WTC11 (cell line): Measurements from ENCODE around the gene RALY. TPM values are rescaled to one million over a fixed set of nuclear protein-coding genes. Genes with fewer than 3 reads are reported as not detected.
A peak's percentile ranks its signal among the peaks of the same experiment; 100 is the strongest.

Experiments
- ATAC-seq: fragments of 200-7000 bp; cut with Tn5 transposase; 2 replicates; pipeline ENCODE4 v1.10.0; 2021; ENCODE audit warnings: mild to moderate bottlenecking, moderate library complexity
- CTCF ChIA-PET: fragments of 300-600 bp; sonication (Branson Sonifier 250); formaldehyde crosslinking; loops from one replicate; lab custom pipeline; 2021; ENCODE audit warnings: antibody characterized with exemption; lab: Charles Lee
- POLR2A ChIA-PET: fragments of 350-600 bp; sonication (Branson Sonifier 250); formaldehyde crosslinking; loops from one replicate; lab custom pipeline; 2021; ENCODE audit warnings: antibody characterized with exemption; lab: Charles Lee
- DNase-seq: peaks from one replicate; pipeline ENCODE4 v3.0.0; 2021; ENCODE audit warnings: low spot score
- H3K27ac Mint-ChIP-seq: 2 replicates; pipeline ENCODE4 v1.8.0; 2021; ENCODE audit warnings: mixed read lengths
- H3K27me3 Mint-ChIP-seq: 2 replicates; pipeline ENCODE4 v1.8.0; 2021; ENCODE audit warnings: low read depth, mild to moderate bottlenecking, moderate library complexity, mixed read lengths
- H3K36me3 Mint-ChIP-seq: 2 replicates; pipeline ENCODE4 v1.8.0; 2021; ENCODE audit warnings: mixed read lengths
- H3K4me1 Mint-ChIP-seq: 2 replicates; pipeline ENCODE4 v1.8.0; 2022; ENCODE audit warnings: mixed read lengths
- H3K4me3 Mint-ChIP-seq: 2 replicates; pipeline ENCODE4 v1.8.0; 2021; ENCODE audit warnings: mild to moderate bottlenecking, moderate library complexity, mixed read lengths
- H3K9me3 Mint-ChIP-seq: 2 replicates; pipeline ENCODE4 v1.8.0; 2021; ENCODE audit warnings: mixed read lengths
- ATF6 ChIP-seq: sonication (generic); formaldehyde crosslinking; IDR thresholded peaks from 2 replicates; pipeline ENCODE4 v1.8.1; 2023; ENCODE audit warnings: mild to moderate bottlenecking, missing genetic modification reagents
- CBFB ChIP-seq: sonication (generic); formaldehyde crosslinking; IDR thresholded peaks from 2 replicates; pipeline ENCODE4 v1.8.1; 2022; ENCODE audit warnings: mild to moderate bottlenecking, low read depth, missing genetic modification reagents
- CREM ChIP-seq: sonication (generic); formaldehyde crosslinking; IDR thresholded peaks from 2 replicates; pipeline ENCODE4 v1.8.1; 2022; ENCODE audit warnings: mild to moderate bottlenecking, missing genetic modification reagents, moderate library complexity
- E2F5 ChIP-seq: sonication (generic); formaldehyde crosslinking; IDR thresholded peaks from 2 replicates; pipeline ENCODE4 v1.8.1; 2022; ENCODE audit warnings: mild to moderate bottlenecking, moderate library complexity, missing genetic modification reagents
- ETV6 ChIP-seq: sonication (generic); formaldehyde crosslinking; IDR thresholded peaks from 2 replicates; pipeline ENCODE4 v1.8.1; 2022; ENCODE audit warnings: mild to moderate bottlenecking, missing genetic modification reagents
- FOXK1 ChIP-seq: sonication (generic); formaldehyde crosslinking; IDR thresholded peaks from 2 replicates; pipeline ENCODE4 v1.8.0; 2022; ENCODE audit warnings: mild to moderate bottlenecking, moderate library complexity, missing genetic modification reagents
- GABPB1 ChIP-seq: sonication (generic); formaldehyde crosslinking; IDR thresholded peaks from 2 replicates; pipeline ENCODE4 v1.8.1; 2023; ENCODE audit warnings: mild to moderate bottlenecking, missing genetic modification reagents
- HMGA2 ChIP-seq: fragments of 250-450 bp; sonication (Bioruptor Pico); IDR thresholded peaks from 2 replicates; pipeline ENCODE4 v1.4.0; 2021; ENCODE audit warnings: mild to moderate bottlenecking, moderate library complexity
- HMGXB4 ChIP-seq: sonication (generic); formaldehyde crosslinking; IDR thresholded peaks from 2 replicates; pipeline ENCODE4 v1.8.1; 2023; ENCODE audit warnings: mild to moderate bottlenecking, moderate library complexity, missing genetic modification reagents
- IRF1 ChIP-seq: sonication (generic); formaldehyde crosslinking; IDR thresholded peaks from 2 replicates; pipeline ENCODE4 v1.8.0; 2023; ENCODE audit warnings: missing genetic modification reagents
- JAZF1 ChIP-seq: fragments of 250-450 bp; sonication (Bioruptor Pico); IDR thresholded peaks from 2 replicates; pipeline ENCODE4 v1.9.0; 2021; ENCODE audit warnings: moderate library complexity, mild to moderate bottlenecking, inconsistent platforms
- MXD4 ChIP-seq: fragments of 250-450 bp; sonication (Bioruptor Pico); IDR thresholded peaks from 2 replicates; pipeline ENCODE4 v1.8.0; 2021; ENCODE audit warnings: mild to moderate bottlenecking, moderate library complexity, borderline replicate concordance
- NFYB ChIP-seq: sonication (generic); formaldehyde crosslinking; conservative IDR thresholded peaks from 2 replicates; pipeline ENCODE4 v1.8.0; 2022; ENCODE audit warnings: low read depth, missing genetic modification reagents
- OVOL2 ChIP-seq: fragments of 250-450 bp; sonication (Bioruptor Pico); IDR thresholded peaks from 2 replicates; pipeline ENCODE4 v1.9.0; 2021; ENCODE audit warnings: mild to moderate bottlenecking, borderline replicate concordance
- PREB ChIP-seq: sonication (generic); formaldehyde crosslinking; IDR thresholded peaks from 2 replicates; pipeline ENCODE4 v1.8.1; 2022; ENCODE audit warnings: mild to moderate bottlenecking, missing genetic modification reagents, moderate library complexity, borderline replicate concordance
- SOX15 ChIP-seq: fragments of 250-450 bp; sonication (Bioruptor Pico); IDR thresholded peaks from 2 replicates; pipeline ENCODE4 v1.9.0; 2021; ENCODE audit warnings: mild to moderate bottlenecking
- TCF7 ChIP-seq: sonication (generic); formaldehyde crosslinking; IDR thresholded peaks from 2 replicates; pipeline ENCODE4 v1.8.0; 2022; ENCODE audit warnings: mild to moderate bottlenecking, low read depth, missing genetic modification reagents, moderate library complexity
- TEAD4 ChIP-seq: sonication (generic); formaldehyde crosslinking; IDR thresholded peaks from 2 replicates; pipeline ENCODE4 v1.8.0; 2022; ENCODE audit warnings: mild to moderate bottlenecking, missing genetic modification reagents
- ZNF121 ChIP-seq: sonication (generic); formaldehyde crosslinking; IDR thresholded peaks from 2 replicates; pipeline ENCODE4 v1.8.0; 2023; ENCODE audit warnings: missing genetic modification reagents
- ZNF138 ChIP-seq: sonication (generic); formaldehyde crosslinking; conservative IDR thresholded peaks from 2 replicates; pipeline ENCODE4 v1.8.1; 2022; ENCODE audit warnings: mild to moderate bottlenecking, moderate library complexity, missing genetic modification reagents
- ZSCAN18 ChIP-seq: fragments of 250-450 bp; sonication (Bioruptor Pico); IDR thresholded peaks from 2 replicates; pipeline ENCODE4 v2.1.2; 2022; ENCODE audit warnings: mild to moderate bottlenecking, moderate library complexity
- total RNA-seq: library from RNA; stranded (reverse); gene quantifications from 3 replicates; pipeline ENCODE4 v1.2.3, GENCODE V29; 2021

The RALY gene
- total RNA-seq, 1 experiment from 2014 or later, result 164 TPM

- CTCF ChIA-PET, result interaction anchor here (0.5 to 2.3 kb wide), 3 partner anchors 27 to 134 kb away, joined by 3 to 17 read pairs (median 3); no protein-coding TSS in a partner anchor
- Mint-ChIP-seq H3K27ac (peak overlapping the region; percentile 39), H3K4me3 (peak overlapping the region; percentile 95), H3K27me3 (no peaks in the 10 kb centered on the region), H3K9me3 (no peaks in the 10 kb centered on the region), H3K36me3 (no peaks in the 10 kb centered on the region), H3K4me1 (peaks cover 53% of the 10 kb centered on the region)
- no peak for DNase-seq
- POLR2A ChIA-PET, result interaction anchor here (0.8 to 2.1 kb wide), 4 partner anchors 15 to 184 kb away, joined by 3 to 6 read pairs (median 4); partner anchors contain the start of gene CHMP4B
- TF ChIP-seq CBFB (CRISPR knock-in tag) (no peak), ETV6 (CRISPR knock-in tag) (no peak), ZNF121 (no peak), ZNF138 (CRISPR knock-in tag) (no peak), FOXK1 (no peak), PREB (no peak)
- ATAC-seq, result no peak
Observed at GRCh38 chr20:33995053-33995831, 1.5 kb downstream of the RALY start.

- no peak overlapping the region for H3K4me3 Mint-ChIP-seq
- H3K27me3 Mint-ChIP-seq, result no peaks in the 10 kb centered on the region
- DNase-seq (no peak), ATAC-seq (no peak)
- POLR2A ChIA-PET, result interaction anchor here (0.7 kb wide), 1 partner anchor 907 kb away, joined by 3 read pairs; no protein-coding TSS in a partner anchor
- peaks cover 64% of the 10 kb centered on the region for H3K4me1 Mint-ChIP-seq
- peaks cover 6% of the 10 kb centered on the region; the same call in 1 of the 2 replicates for H3K36me3 Mint-ChIP-seq
- no peaks in the 10 kb centered on the region for H3K9me3 Mint-ChIP-seq
- peak overlapping the region; percentile 14; the same call in 1 of the 2 replicates for H3K27ac Mint-ChIP-seq
- CTCF ChIA-PET, result interaction anchor here (0.7 to 1.0 kb wide), 2 partner anchors 23 to 903 kb away, joined by 3 to 5 read pairs; no protein-coding TSS in a partner anchor
- TF ChIP-seq CREM (CRISPR knock-in tag) (no peak), OVOL2 (CRISPR knock-in tag) (no peak), GABPB1 (CRISPR knock-in tag) (peak; percentile 44; the same call in 1 of the 2 replicates), JAZF1 (CRISPR knock-in tag) (no peak)
Observed at GRCh38 chr20:33999025-33999649, 5.4 kb downstream of the RALY start.

GRCh38 chr20:34001378-34001777 is 7.7 kb downstream of the RALY start:
- Mint-ChIP-seq H3K36me3 (peaks cover 6% of the 10 kb centered on the region; the same call in 1 of the 2 replicates), H3K9me3 (no peaks in the 10 kb centered on the region), H3K27ac (no peak overlapping the region), H3K4me1 (peaks cover 64% of the 10 kb centered on the region), H3K4me3 (no peak overlapping the region), H3K27me3 (no peaks in the 10 kb centered on the region)
- ChIA-PET CTCF (interaction anchor here (1.6 kb wide), 2 partner anchors 21 to 68 kb away, joined by 4 to 6 read pairs; no protein-coding TSS in a partner anchor), POLR2A (interaction anchor here (0.8 kb wide), 1 partner anchor 8 kb away, joined by 6 read pairs; no protein-coding TSS in a partner anchor)
- no peak for ATAC-seq
- no peak for DNase-seq
- TF ChIP-seq TCF7, result no peak
- no peak for TF ChIP-seq TEAD4 (CRISPR knock-in tag)
- TF ChIP-seq SOX15 (CRISPR knock-in tag), result no peak
- TF ChIP-seq MXD4 (CRISPR knock-in tag), result no peak
- TF ChIP-seq HMGXB4 (CRISPR knock-in tag), result no peak
- no peak for TF ChIP-seq ZSCAN18 (CRISPR knock-in tag)
- TF ChIP-seq IRF1 (CRISPR knock-in tag), result no peak
- no peak for TF ChIP-seq HMGA2 (CRISPR knock-in tag)
- TF ChIP-seq ATF6 (CRISPR knock-in tag), result no peak
- no peak for TF ChIP-seq E2F5
- TF ChIP-seq GABPB1 (CRISPR knock-in tag), result no peak
- TF ChIP-seq NFYB (CRISPR knock-in tag), result no peak
